ENCODE measurements around the gene OIP5.

Gene OIP5

GRCh38 chr15:41259546-41260189 lies 72.7 kb downstream of the OIP5 start:
- H3K36me3 ChIP-seq (ENCODE audit: control insufficient read depth, low read length): peaks cover 29% of the 10 kb centered on the region
- H3K27me3 ChIP-seq (ENCODE audit: control insufficient read depth, low read length): no peaks in the 10 kb centered on the region
- peak overlapping the region; percentile 71 for H3K27ac ChIP-seq (ENCODE audit: low read depth, low read length)
- no peaks in the 10 kb centered on the region for H3K9me3 ChIP-seq (ENCODE audit: control insufficient read depth, insufficient read depth, low read length)
- H3K4me2 ChIP-seq (ENCODE audit: low read length): peak overlapping the region; percentile 90
- TF ChIP-seq CTCF (IDR thresholded peaks at IDR 0.05; ENCODE audit: low read depth, low read length, poor library complexity, severe bottlenecking): no peak
- no peak for TF ChIP-seq EZH2phosphoT487 (IDR thresholded peaks at IDR 0.05; ENCODE audit: borderline replicate concordance, low read length)
- no peaks in the 10 kb centered on the region for H3K79me2 ChIP-seq (ENCODE audit: control insufficient read depth, low read length)
- H3F3A ChIP-seq (ENCODE audit: control insufficient read depth, insufficient read depth): peaks cover 11% of the 10 kb centered on the region
- H3K4me3 ChIP-seq (ENCODE audit: low read length): peak overlapping the region; percentile 61
- H3K4me1 ChIP-seq (ENCODE audit: control insufficient read depth, low read length): peaks cover 27% of the 10 kb centered on the region
- no peaks in the 10 kb centered on the region for H3K9me2 ChIP-seq (replicated peaks; ENCODE audit: control insufficient read depth, low read length)
- no peaks in the 10 kb centered on the region for H4K20me1 ChIP-seq (ENCODE audit: control insufficient read depth, insufficient read depth, low read depth, low read length)
